ENCODE results near the gene PLA2G2F.

PLA2G2F gene

GRCh38 chr1:20168564-20169491, 29.7 kb downstream of the PLA2G2F start:
- no peak for DNase-seq (ENCODE audit: low spot score)

GRCh38 chr1:20169932-20170331, 30.8 kb downstream of the PLA2G2F start:
- DNase-seq (ENCODE audit: low spot score), result no peak

GRCh38 chr1:20172033-20172590, 33.0 kb downstream of the PLA2G2F start:
- DNase-seq (ENCODE audit: low spot score), result no peak

GRCh38 chr1:20174937-20175666, 36.0 kb downstream of the PLA2G2F start:
- no peak for DNase-seq (ENCODE audit: low spot score)

GRCh38 chr1:20178634-20179370, 39.7 kb downstream of the PLA2G2F start:
- no peak for DNase-seq (ENCODE audit: low spot score)

GRCh38 chr1:20179371-20180128, 40.4 kb downstream of the PLA2G2F start:
- no peak for DNase-seq (ENCODE audit: low spot score)

- DNase-seq (ENCODE audit: low spot score), result no peak
Observed at GRCh38 chr1:20180129-20180843, 41.2 kb downstream of the PLA2G2F start.

GRCh38 chr1:20180844-20181207, 41.7 kb downstream of the PLA2G2F start:
- no peak for DNase-seq (ENCODE audit: low spot score)

- DNase-seq (ENCODE audit: low spot score), result no peak
Observed at GRCh38 chr1:20182415-20182814, 43.3 kb downstream of the PLA2G2F start.

- DNase-seq (ENCODE audit: low spot score), result no peak
Observed at GRCh38 chr1:20183035-20183434, 43.9 kb downstream of the PLA2G2F start.

GRCh38 chr1:20183616-20184271, 44.6 kb downstream of the PLA2G2F start:
- no peak for DNase-seq (ENCODE audit: low spot score)

- DNase-seq (ENCODE audit: low spot score), result no peak
Observed at GRCh38 chr1:20184481-20184900, 45.4 kb downstream of the PLA2G2F start.

GRCh38 chr1:20184997-20185833, 46.1 kb downstream of the PLA2G2F start:
- no peak for DNase-seq (ENCODE audit: low spot score)

GRCh38 chr1:20185834-20186782, 47.0 kb downstream of the PLA2G2F start, which contains the start of the genes PLA2G2C and UBXN10:
PLA2G2C (minus strand) TSS chr1:20186518; CDS start chr1:20177363, 9,155 bp downstream.
UBXN10 (plus strand) TSS chr1:20186096; CDS start chr1:20190562, 4,466 bp downstream.
- no peak for DNase-seq (ENCODE audit: low spot score)

- DNase-seq (ENCODE audit: low spot score), result no peak
Observed at GRCh38 chr1:20187103-20187812, 48.1 kb downstream of the PLA2G2F start.

- DNase-seq (ENCODE audit: low spot score), result no peak
Observed at GRCh38 chr1:20187813-20188454, 48.8 kb downstream of the PLA2G2F start.

GRCh38 chr1:20188455-20188817, 49.3 kb downstream of the PLA2G2F start:
- DNase-seq (ENCODE audit: low spot score), result no peak
